Peyer's patch (tissue), 4 donors: ENCODE results near the gene NKIRAS1.

Source experiments
- CTCF ChIP-seq, 6 experiments: fragments of 450-650 bp in 4 of 6; fragments of 200-600 bp in 2 of 6; sonication (generic) in 1 of 6; IDR thresholded peaks; one replicate each; pipeline ENCODE4 v1.5.1; 2017 to 2019; ENCODE audit warnings: antibody characterized with exemption in 6 of 6, mild to moderate bottlenecking in 3 of 6, moderate library complexity in 1 of 6
- POLR2A ChIP-seq, 2 donors: fragments of 450-650 bp; IDR thresholded peaks; one replicate each; pipeline ENCODE4 v1.5.1; 2017; ENCODE audit warnings: antibody characterized with exemption in 2 of 2, mild to moderate bottlenecking in 2 of 2, moderate library complexity in 2 of 2

DNA sequence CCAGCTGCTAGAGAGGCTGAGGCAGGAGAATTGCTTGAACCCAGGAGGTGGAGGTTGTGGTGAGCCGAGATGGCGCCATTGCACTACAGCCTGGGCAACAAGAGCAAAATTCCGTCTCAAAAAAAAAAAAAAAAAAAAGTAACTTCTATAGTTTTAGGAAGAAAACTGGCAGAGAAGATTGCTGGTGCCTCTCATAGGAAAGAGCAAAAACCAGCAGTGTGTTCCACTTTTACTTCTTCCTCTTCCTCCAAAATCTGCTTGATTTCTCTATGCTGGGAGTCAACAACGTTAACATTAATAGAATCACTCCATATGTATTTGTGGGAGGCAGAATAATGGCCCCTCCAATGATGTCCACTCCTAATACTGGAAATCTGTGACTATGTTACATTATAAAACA lies 15.8 kb upstream of the NKIRAS1 start:
- TF ChIP-seq CTCF (IDR thresholded peaks at IDR 0.05) (no peak), POLR2A (IDR thresholded peaks at IDR 0.05) (no peak)
